Endometrial microvascular endothelial cells (primary cell): ENCODE data around the gene CA5A. TPM values are rescaled to one million over a fixed set of nuclear protein-coding genes. Genes with fewer than 3 reads are reported as not detected.
"Not testable (repeated sequence)": the region's sequence is repeated elsewhere in the genome, so short reads cannot be mapped to it uniquely, and the experiment has no call there.

Experiments used
- in situ Hi-C: cut with HindIII; loops from 2 replicates; pipeline ENCODE4 v1.10.0; 2017; ENCODE audit warnings: low sequenced_read_pairs, low pct_unique_long_range_greater_than_20kb; ENCODE audit errors: inconsistent ontology term
- total RNA-seq: library from RNA; depleted of rRNA; stranded (reverse); fragments of >200 nt; gene quantifications from one replicate; pipeline ENCODE4 v1.2.3, GENCODE V29; 2015; ENCODE audit errors: inconsistent ontology term

The CA5A gene
- total RNA-seq, 1 donor from 2014 or later: not detected

DNA sequence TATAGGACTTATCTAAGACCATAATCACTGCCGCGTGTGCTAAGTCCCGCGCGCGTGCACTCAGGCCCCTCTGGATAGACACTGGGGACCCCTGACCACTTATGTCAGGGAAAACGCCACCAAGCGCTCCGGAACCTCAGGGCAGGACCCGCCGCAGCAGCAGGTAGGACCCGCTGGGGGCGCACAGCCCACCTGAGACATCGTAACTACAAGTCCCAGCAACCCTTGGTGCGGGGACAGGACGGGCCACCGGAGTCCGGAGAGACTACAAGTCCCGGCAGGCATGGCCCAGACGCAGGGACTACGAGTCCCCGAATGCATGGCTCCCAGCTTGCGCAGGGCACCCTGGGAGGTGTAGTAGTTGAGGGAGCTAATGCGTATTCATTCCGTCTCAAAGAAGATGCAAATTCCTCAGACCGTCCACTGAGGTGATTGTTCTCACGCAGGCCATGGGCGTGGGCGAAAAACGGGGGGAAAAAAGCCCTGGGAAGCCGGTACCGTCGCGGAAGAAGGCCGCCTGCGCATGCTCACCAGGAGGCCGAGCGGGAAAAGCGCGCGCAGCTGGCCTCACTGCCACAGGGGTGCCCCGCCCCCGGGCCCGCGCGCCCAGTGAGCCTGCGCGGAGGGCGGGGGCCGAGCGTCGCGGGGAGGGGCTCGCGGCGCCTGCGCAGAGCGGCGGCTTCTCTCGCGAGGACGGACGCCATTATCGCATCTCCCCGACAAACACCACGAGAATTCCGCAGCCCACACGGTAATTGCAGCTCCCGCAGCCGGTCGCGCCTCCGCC is 14.6 kb upstream of the CA5A start, which contains the start of gene BANP:
TSS of gene BANP (plus strand) at position 670 of the 787 bp plus-strand sequence. CDS start 23,682 bp downstream, outside the sequence.
- in situ Hi-C loops: no loop called here

DNA sequence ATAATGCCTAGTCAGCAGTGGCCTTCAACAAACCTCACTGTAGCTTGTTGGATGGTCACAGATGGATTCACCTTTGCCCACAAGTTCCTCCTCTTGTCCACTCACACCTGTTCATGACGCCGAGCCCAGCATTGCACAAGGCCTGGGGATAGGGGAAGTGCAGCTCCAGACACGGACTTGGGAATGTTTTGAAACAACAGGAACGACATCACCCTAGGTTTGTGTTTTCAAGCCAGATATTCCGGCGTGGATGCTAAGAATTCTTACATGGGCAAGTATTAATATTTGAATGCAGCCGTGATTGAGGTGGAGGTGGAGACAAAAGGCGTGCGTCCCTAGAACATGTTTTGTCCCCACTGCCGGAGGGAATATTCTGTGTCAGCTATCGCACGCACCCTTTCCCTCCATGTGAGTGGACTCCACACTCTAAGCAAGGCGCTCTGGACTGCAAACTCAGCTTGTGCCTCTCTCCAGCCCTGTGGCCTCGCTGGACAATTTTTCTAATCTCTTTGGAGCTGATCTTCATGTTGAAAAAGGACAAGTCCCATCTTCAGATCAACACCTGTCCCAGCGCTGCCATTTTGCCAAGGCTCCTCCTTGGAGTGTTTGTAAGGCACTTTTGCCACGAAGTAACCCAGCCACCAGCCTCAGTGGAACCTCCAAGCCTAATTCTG is 12.9 kb upstream of the CA5A start:
- in situ Hi-C loops: no loop called here

DNA sequence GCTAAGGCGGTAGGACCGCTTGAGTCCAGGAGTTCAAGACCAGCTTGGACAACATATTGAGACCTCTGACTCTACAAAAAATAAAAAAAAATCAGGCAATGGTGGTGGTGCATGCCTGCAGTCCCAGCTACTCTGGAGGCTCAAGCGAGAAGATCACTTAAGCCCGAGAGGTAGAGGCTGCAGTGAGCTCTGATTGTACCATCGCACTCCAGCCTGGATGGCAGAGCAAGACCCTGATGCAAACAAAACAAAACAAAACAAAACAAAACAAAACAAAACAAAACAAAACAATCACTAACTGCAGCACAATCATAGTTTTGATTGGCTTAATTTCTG is 12.4 kb upstream of the CA5A start:
- in situ Hi-C loops: no loop called here

DNA sequence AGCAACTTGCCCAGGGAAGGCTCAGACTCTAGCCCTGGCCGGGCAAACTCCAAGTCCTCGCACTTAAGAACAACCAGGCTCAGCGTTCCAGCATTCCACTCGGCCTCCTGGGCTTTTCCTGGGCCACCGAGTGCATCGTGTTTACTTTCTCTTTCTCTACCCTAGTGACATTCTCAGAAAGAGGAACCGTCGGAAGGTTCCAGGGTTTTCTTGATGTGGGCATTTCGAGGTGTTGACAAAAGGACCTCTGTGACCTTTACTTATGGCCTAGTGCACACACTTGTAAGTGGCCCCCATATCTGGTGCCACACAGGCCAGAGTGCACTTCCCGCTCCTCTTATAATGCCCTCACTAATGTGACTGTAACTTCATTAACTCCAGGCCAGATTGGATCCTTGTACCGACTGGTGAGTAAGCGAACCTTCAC is 11.8 kb upstream of the CA5A start:
- in situ Hi-C loops: no loop called here

DNA sequence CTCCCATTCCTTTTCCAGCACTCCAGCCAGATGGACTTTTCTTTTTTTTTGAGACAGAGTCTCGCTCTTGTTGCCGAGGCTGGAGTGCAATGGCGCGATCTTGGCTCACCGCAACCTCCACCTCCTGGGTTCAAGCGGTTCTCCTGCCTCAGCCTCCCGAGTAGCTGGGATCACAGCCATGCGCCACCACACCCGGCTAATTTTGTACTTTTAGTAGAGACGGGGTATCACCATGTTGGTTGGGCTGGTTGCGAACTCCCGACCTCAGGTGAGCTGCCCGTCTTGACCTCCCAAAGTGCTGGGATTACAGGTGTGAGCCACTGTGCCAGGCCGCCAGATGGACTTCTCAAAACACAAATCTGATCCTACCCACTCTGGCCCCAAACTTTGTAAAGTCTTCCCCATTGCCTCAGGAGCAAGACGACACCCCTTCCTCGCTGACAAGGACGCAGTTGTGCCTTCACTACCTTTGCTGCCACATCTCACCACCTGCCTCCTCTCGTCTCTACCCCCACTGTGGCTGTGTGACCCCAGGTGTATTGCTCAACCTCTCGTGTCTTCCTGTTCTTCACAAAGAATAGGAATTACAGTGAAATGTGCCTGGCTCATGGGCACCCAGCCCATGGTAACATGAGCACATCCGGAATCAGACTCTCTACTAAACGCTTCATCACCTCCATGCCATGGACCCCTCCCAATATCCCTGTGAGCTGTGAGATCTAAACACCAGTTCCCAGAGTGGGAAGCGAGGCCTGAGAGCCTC is 11.2 kb upstream of the CA5A start:
- in situ Hi-C loops: no loop called here

DNA sequence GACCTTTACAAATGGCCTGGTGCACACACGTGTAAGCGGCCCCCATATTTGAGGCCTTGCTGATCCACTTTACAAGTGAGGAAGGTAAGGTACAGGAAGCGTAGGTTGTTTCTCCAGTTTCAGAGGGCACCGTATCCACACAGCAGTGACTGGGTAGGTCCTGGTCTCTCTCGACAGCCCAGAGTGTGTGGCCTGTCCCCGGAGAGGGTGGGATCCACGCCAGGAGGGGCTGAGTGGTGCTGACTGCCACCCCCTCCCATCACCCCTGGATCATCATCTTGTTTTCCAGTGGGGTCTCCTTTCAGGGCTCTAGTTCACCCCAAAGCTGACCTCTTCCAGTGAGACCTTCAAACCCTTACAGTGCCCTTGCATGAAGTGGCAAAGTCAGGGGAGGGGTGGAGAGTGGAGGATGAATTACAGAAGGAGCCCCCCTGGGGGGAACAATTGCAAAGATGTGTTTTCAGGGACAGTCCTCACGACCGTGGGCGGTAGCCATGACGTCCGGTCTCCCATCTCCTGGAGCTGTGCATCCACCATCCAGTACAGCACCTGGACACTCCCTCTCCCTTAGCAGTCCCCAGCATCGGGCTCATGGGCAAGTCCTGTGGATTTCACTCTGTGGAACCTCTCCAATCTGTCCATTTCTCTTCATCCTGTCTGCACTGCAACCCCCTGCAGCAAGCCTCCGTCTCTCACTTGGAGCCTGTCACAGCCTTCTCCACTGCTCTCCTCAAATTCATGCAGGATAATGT is 10.4 kb upstream of the CA5A start:
- in situ Hi-C loops: no loop called here

DNA sequence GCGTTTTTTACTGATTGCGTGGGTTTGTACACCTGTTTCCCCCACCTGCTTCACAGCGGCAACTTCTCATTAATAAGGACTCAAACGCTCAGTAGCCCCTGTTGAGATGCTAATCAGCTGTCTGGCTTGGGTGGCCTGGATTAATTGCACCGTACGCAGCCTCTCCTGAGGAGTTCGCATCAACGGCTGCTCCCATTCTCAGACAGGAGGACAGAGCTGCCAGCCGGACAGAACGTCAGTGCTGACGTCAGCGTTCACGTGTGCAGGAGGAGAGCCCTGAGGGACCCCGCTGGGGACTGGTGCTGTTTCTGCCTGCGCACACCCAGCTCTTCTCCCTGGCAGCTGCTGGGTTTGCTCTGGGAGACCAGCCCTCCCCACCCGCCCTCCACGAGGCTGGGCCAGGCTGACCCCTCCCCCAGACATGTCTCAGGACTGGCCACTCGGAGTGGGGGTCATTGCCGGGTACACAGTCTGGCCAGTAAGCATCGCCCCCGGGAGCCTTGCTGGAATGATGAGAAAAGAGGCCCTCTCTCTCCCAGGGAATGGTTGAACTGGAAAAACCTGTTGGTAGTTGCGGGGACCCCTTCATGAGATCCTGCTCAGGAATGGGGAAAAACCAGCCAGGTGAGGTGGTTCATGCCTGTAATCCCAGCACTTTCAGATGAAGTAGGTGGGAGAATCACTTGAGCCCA is 9.2 kb upstream of the CA5A start:
- in situ Hi-C loops: no loop called here

DNA sequence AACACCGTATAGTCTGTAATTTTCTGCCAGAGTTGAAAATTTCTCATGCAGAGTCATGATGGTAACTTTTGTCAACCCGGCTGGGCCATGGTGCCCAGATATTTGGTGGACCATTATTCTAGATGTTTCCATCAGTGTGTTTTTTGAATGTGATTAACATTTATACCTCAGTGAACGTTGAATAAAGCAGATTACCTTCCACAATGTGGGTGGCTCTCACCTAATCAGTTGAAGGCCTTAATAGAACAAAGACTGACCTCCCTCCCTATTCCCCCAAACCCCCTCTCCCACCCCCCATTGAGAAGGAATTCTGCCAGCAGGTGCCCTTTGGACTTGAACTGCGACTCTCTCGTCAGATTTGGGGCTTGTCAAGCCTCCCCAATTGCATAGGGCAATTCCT is 6.4 kb upstream of the CA5A start:
- in situ Hi-C loops: no loop called here

DNA sequence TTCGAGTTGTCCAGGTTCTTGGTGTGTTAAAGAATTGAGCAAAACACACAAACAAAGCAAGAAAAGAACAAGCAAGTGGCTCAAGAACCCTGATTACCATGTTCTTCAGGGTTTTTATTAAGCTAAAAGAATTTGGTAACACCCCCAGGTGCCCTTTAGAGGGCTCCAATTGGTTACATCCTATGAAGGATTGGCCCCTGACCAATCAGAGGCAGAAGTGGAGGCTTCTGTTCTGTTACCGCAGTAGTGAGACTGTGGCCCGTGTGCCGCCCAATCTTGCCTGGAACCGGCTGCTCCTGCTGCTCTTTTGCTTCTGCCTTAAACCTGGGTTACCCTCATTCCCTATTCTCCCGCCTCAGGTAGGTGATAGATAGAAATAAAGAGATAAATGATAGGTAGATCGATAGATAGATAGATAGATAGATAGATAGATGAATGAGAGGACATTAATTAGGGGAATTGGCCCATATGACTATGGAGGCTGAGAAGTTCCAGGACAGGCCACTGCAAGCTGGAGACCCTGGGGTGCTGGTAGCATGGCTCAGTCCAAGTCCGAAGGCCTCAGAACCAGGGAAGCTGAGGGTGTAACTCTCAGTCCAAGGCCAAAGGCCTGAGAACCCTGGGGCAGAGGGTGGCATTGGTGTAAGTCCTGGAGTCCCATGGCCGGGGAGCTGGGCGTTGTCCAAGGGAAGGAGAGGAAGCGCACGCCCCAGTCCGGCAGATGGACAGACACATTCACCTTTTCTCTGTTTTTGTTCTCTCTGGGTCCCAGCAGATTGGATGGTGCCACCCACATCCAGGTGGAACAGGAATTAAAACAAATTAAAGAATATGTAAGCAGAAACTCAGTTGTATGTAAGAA is 3.5 kb upstream of the CA5A start:
- in situ Hi-C loops: no loop called here

DNA sequence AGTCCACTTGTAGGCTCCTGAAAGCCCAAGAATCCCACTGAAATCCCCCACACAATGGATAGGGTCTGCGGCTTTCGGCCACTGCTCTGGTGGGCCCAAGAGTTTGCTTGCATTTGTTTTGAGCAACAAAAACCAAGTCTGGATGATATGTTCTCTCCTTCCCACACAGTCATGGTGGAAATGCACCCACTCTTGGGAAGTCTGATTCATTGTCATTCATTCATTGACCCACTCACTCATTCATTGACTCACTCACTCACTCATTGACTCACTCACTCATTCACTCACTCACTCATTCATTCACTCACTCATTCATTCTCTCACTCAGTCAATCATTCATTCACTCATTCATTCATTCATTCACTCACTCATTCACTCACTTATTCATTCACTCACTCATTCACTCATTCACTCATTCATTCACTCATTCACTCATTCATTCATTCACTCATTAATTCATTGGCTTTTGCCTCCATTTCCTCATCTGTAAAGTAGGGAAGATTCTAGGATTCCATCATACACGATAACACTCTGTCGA is 2.2 kb upstream of the CA5A start:
- in situ Hi-C loops: no loop called here

DNA sequence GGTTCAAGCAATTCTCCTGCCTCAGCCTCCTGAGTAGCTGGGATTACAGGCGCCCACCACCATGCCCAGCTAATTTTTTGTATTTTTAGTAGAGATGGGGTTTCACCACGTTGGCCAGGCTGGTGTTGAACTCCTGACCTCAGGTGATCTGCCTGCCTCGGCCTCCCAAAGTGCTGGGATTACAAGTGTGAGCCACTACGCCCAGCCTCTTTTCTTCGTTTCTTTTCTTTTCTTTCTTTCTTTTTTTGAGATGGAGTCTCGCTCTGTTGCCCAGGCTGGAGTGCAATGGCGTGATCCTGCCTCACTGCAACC is 858 bp upstream of the CA5A start:
- in situ Hi-C loops: not testable (repeated sequence)

DNA sequence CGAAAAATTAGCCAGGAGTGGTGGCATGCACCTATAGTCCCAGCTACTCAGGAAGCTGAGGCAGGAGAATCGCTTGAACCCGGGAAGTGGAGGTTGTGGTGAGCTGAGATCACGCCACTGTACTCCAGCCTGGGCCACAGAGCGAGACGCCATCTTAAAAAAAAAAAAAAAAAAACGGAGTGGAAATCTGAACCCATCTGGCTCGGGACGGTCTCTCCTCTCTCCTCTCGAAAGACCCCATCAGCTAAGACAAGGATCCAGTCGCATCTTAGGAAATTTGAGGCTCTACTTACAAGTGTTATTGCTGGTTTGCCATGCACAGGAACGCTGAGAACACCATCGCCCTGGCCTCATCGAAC is 334 bp downstream of the CA5A start:
- in situ Hi-C loops: not testable (repeated sequence)

DNA sequence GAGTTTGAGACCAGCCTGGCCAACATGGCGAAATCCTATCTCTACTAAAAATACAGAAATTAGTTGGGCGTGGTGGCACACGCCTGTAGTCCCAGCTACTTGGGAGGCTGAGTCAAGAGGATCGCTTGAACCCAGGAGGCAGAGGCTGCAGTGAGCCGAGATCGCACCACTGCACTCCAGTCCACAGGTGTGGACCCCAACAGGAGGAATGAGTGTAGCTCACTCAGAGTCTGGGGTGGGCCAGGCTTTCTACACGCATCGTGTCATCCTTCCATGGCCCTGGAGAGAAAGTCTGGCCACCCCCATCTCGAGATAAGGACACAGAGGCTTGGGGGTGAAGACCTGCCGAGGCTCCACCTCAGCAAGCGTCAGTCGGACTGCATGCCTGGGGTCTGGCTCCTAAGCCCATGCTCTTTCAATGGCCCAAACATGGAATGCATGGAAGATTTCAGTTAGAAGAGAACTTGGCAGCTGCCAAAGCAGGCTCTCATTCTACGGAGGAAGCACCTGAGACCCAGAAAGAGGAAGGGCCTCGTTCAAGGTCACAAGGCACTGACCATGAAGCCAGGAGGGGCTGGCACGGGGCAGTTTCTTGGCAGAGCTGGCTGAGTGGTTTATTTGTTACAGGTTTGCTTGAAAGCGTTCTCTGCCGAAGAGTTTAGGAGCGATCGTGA is 1.4 kb downstream of the CA5A start:
- in situ Hi-C loops: not testable (repeated sequence)

DNA sequence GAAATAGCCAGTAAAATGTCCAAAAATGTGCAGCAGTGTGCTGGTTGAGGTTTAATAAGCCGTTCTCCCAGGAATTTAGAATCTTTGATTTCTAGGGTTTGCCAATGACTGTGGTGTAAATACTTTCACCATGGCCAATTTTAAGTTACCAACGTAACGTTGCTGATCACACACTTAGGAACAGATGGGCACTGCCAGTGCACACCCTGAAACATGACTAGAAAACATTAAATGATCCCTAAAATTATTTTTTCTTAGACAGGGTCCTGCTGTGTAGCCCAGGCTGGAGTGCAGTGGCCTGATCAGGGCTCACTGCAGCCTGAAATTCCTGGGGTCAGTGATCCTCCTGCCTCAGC is 3.2 kb downstream of the CA5A start:
- in situ Hi-C loops: no loop called here

DNA sequence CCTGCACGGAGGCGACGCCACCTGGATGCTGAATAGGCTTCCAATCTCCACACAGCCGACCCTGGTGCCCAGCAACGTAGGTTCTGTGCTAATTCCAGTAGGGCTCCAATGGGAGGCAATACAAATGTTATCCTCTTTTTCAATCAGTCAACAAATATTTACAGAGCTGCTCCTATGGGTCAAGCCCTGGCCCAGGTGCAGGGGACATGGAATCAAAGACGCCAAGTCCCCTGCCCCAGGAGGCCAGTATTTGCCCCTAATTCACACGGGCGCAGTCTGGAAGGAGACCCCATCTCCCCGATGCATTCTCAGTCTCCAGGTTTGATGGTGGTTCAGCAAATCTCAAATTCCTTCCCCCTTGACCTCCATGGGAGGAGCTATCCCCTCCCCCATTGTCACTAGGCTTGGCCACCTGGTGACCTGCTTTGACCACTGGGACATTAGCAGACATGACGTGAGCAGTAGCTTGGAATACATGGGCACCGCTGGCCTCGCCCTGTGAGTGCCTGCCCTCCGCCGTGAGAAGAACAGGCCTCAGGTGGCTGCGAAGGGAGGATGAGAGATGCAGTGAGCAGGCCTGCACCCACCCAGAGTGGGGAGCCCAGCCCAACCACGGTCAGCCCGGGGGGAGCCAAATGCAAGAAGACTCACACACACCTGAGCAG is 3.7 kb downstream of the CA5A start:
- in situ Hi-C loops: not testable (repeated sequence)

DNA sequence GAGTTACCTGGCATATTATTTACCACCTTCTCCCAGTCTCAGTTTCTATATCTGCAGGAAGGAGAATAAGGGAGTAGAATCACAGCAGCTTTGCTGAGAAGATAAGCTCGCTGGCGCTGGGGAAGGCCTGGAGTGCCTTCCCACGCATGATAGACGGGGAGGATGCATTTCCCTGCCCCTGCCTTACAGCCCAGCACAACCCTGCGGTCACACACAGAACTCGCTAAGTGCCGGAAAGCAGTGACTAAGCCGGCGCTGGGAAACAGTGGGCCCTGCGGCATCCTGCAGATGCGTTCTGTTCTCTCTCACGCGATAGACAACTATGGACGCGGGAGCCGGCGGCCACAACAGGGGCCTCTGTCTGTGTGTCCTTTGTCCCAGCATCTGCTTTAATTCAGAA is 4.8 kb downstream of the CA5A start:
- in situ Hi-C loops: no loop called here

DNA sequence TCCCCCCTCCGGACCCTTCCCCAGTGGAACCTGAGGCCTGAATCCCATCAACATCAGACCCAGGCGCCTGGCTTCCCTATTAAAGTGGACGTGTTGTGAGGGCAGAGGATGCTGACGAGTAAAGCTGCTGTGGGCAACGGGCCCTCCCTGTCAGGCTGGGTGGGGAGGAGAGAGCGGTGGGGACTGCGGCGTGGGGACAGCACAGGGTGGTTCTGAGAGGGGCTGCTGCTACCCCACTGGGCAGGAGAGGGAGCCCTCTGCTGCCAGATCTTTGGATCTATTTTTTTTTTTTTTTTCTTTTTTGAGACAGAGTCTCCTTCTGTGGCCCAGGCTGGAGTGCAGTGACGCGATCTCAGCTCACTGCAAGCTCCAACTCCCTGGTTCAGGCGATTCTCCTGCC is 5.9 kb downstream of the CA5A start:
- in situ Hi-C loops: no loop called here
